ENCODE data around the gene PRPS1.

DNA sequence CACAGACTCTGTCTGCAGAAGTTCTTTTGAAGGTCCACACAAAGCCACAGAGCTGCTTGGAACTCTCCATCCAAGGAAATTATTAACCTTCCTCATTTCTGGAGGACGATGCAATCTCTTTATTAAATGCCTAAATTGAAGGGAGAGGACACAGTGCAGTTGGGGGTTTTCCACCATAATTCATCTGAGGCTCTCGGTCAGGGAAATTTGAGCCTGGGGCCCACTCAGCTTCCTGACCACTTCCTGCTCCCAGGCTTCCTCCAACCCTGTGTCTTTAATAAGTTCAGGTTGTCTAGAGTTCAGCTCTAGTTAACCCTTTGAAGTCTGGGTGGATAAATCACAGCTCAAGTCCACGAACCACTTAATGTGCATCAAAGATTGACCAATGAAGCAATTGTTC is 58.5 kb downstream of the PRPS1 start:
- TF ChIP-seq, protein P1, sequence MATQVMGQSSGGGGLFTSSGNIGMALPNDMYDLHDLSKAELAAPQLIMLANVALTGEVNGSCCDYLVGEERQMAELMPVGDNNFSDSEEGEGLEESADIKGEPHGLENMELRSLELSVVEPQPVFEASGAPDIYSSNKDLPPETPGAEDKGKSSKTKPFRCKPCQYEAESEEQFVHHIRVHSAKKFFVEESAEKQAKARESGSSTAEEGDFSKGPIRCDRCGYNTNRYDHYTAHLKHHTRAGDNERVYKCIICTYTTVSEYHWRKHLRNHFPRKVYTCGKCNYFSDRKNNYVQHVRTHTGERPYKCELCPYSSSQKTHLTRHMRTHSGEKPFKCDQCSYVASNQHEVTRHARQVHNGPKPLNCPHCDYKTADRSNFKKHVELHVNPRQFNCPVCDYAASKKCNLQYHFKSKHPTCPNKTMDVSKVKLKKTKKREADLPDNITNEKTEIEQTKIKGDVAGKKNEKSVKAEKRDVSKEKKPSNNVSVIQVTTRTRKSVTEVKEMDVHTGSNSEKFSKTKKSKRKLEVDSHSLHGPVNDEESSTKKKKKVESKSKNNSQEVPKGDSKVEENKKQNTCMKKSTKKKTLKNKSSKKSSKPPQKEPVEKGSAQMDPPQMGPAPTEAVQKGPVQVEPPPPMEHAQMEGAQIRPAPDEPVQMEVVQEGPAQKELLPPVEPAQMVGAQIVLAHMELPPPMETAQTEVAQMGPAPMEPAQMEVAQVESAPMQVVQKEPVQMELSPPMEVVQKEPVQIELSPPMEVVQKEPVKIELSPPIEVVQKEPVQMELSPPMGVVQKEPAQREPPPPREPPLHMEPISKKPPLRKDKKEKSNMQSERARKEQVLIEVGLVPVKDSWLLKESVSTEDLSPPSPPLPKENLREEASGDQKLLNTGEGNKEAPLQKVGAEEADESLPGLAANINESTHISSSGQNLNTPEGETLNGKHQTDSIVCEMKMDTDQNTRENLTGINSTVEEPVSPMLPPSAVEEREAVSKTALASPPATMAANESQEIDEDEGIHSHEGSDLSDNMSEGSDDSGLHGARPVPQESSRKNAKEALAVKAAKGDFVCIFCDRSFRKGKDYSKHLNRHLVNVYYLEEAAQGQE (IDR thresholded peaks at IDR 0.05; ENCODE audit: insufficient read depth in 1 of 2, low read depth in 2 of 2, low read length in 2 of 2) = no peak
- TF ChIP-seq POLR2AphosphoS5 (IDR thresholded peaks at IDR 0.05; ENCODE audit: low read depth, low read length) = no peak
- no peak for TF ChIP-seq TAF1 (IDR thresholded peaks at IDR 0.05; ENCODE audit: borderline replicate concordance, insufficient read depth, low read length)
- TF ChIP-seq FOXP2 (optimal IDR thresholded peaks at IDR 0.05; ENCODE audit: borderline replicate concordance, extremely low read depth, extremely low read length, insufficient read depth) = no peak
- TF ChIP-seq SIN3A (IDR thresholded peaks at IDR 0.05; ENCODE audit: borderline replicate concordance, insufficient read depth, low read length) = no peak

Data from PFSK-1 (cell line).